Measurements from ENCODE around the gene DUS1L.

The DUS1L gene

GRCh38 chr17:82091264-82092066 is 25.9 kb upstream of the DUS1L start:
- Histone ChIP-seq H3F3A (ENCODE audit: insufficient read depth, low read length) (no peaks in the 10 kb centered on the region), H4K20me1 (ENCODE audit: insufficient read depth, low read length) (no peaks in the 10 kb centered on the region), H3K4me3 (ENCODE audit: low read depth, low read length, poor library complexity, severe bottlenecking) (no peak overlapping the region), H3K4me1 (ENCODE audit: insufficient read depth, low read length, severe bottlenecking) (peaks cover 8% of the 10 kb centered on the region), H3K9me3 (ENCODE audit: low read length) (no peaks in the 10 kb centered on the region), H3K27me3 (ENCODE audit: insufficient read depth, low read length) (no peaks in the 10 kb centered on the region), H3K36me3 (ENCODE audit: insufficient read depth, low read length) (peaks cover 94% of the 10 kb centered on the region), H3K79me2 (ENCODE audit: insufficient read depth, low read length) (peaks cover 9% of the 10 kb centered on the region), H3K4me2 (ENCODE audit: low read length) (no peak overlapping the region), H3K9ac (ENCODE audit: low read length) (no peak overlapping the region), H3K27ac (ENCODE audit: low read depth, low read length, poor library complexity, severe bottlenecking) (no peak overlapping the region), H3K9me2 (ENCODE audit: low read depth, low read length) (no peaks in the 10 kb centered on the region), H2AFZ (ENCODE audit: low read length) (no peak overlapping the region)
- no peak for TF ChIP-seq CTCF (IDR thresholded peaks at IDR 0.05; ENCODE audit: low read length)
- no peak for TF ChIP-seq EZH2 (IDR thresholded peaks at IDR 0.05; ENCODE audit: borderline replicate concordance, low read length)

GRCh38 chr17:82090549-82091263 is 25.1 kb upstream of the DUS1L start:
- Histone ChIP-seq H3K36me3 (ENCODE audit: insufficient read depth, low read length) (peaks cover 94% of the 10 kb centered on the region), H3K4me1 (ENCODE audit: insufficient read depth, low read length, severe bottlenecking) (peaks cover under 1% of the 10 kb centered on the region), H2AFZ (ENCODE audit: low read length) (no peak overlapping the region)

More at GRCh38 chr17:82090549-82091263, 25.1 kb upstream of the DUS1L start:
- H3K79me2 ChIP-seq (ENCODE audit: insufficient read depth, low read length), result 0 out of 2 replicates have a peak, but pooled peaks cover 1% of the 10 kb centered on the region
- no peak overlapping the region for H3K27ac ChIP-seq (ENCODE audit: low read depth, low read length, poor library complexity, severe bottlenecking)
- H3K9me2 ChIP-seq (ENCODE audit: low read depth, low read length), result no peaks in the 10 kb centered on the region
- TF ChIP-seq EZH2 (IDR thresholded peaks at IDR 0.05; ENCODE audit: borderline replicate concordance, low read length) (no peak), CTCF (IDR thresholded peaks at IDR 0.05; ENCODE audit: low read length) (no peak)
- H3K27me3 ChIP-seq (ENCODE audit: insufficient read depth, low read length), result no peaks in the 10 kb centered on the region
- H3K9me3 ChIP-seq (ENCODE audit: low read length), result no peaks in the 10 kb centered on the region
- H3F3A ChIP-seq (ENCODE audit: insufficient read depth, low read length), result no peaks in the 10 kb centered on the region
- no peaks in the 10 kb centered on the region for H4K20me1 ChIP-seq (ENCODE audit: insufficient read depth, low read length)
- no peak overlapping the region for H3K9ac ChIP-seq (ENCODE audit: low read length)
- H3K4me2 ChIP-seq (ENCODE audit: low read length), result no peak overlapping the region
- H3K4me3 ChIP-seq (ENCODE audit: low read depth, low read length, poor library complexity, severe bottlenecking), result no peak overlapping the region
